Measurements from ENCODE around the gene RPS18.

- TF ChIP-seq CTCF (IDR thresholded peaks at IDR 0.05): no peak
- peak in 1 of 2 donors; percentile 82 for TF ChIP-seq POLR2A (IDR thresholded peaks at IDR 0.05)
Measured at GRCh38 chr6:33320315-33321181, 48.7 kb downstream of the RPS18 start.

Data from adrenal gland (tissue), 5 donors.